ENCODE results near the gene SLC9C1.

SLC9C1 gene

GRCh38 chr3:112095731-112096130 is 198.3 kb downstream of the SLC9C1 start:
- Histone ChIP-seq H3K4me3 (ENCODE audit: low read length) (no peak overlapping the region), H3K27ac (ENCODE audit: low read depth, low read length) (no peak overlapping the region), H3K4me2 (ENCODE audit: low read length) (no peak overlapping the region), H3F3A (ENCODE audit: control insufficient read depth, insufficient read depth) (peaks cover 4% of the 10 kb centered on the region; the same call in 1 of the 2 replicates), H3K9me2 (replicated peaks; ENCODE audit: control insufficient read depth, low read length) (no peaks in the 10 kb centered on the region), H3K36me3 (ENCODE audit: control insufficient read depth, low read length) (peaks cover 17% of the 10 kb centered on the region), H3K9me3 (ENCODE audit: control insufficient read depth, insufficient read depth, low read length) (no peaks in the 10 kb centered on the region), H4K20me1 (ENCODE audit: control insufficient read depth, insufficient read depth, low read depth, low read length) (no peaks in the 10 kb centered on the region), H3K79me2 (ENCODE audit: control insufficient read depth, low read length) (peaks cover 25% of the 10 kb centered on the region), H3K27me3 (ENCODE audit: control insufficient read depth, low read length) (no peaks in the 10 kb centered on the region), H3K4me1 (ENCODE audit: control insufficient read depth, low read length) (peaks cover 29% of the 10 kb centered on the region)
- TF ChIP-seq, protein P1, sequence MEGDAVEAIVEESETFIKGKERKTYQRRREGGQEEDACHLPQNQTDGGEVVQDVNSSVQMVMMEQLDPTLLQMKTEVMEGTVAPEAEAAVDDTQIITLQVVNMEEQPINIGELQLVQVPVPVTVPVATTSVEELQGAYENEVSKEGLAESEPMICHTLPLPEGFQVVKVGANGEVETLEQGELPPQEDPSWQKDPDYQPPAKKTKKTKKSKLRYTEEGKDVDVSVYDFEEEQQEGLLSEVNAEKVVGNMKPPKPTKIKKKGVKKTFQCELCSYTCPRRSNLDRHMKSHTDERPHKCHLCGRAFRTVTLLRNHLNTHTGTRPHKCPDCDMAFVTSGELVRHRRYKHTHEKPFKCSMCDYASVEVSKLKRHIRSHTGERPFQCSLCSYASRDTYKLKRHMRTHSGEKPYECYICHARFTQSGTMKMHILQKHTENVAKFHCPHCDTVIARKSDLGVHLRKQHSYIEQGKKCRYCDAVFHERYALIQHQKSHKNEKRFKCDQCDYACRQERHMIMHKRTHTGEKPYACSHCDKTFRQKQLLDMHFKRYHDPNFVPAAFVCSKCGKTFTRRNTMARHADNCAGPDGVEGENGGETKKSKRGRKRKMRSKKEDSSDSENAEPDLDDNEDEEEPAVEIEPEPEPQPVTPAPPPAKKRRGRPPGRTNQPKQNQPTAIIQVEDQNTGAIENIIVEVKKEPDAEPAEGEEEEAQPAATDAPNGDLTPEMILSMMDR (IDR thresholded peaks at IDR 0.05; ENCODE audit: low read depth, low read length, poor library complexity, severe bottlenecking) = no peak
- no peak for TF ChIP-seq EZH2phosphoT487 (IDR thresholded peaks at IDR 0.05; ENCODE audit: borderline replicate concordance, low read length)

DNA sequence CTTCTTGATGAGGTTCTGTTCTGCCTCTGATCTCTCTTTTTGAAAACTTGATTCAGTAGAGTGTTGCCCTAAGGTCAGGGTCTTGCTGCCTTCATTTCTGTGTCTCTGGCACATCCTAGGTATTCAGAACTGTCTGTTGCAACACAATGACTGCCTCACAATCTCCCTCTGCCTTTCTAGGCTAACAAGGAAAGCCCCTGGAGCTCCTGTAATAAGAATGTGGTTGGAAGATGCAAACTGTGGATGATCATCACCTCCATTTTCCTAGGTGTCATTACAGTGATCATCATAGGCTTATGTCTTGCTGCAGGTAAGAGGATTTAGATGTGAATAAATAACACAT is 200.9 kb downstream of the SLC9C1 start:
- H3K4me3 ChIP-seq (ENCODE audit: low read length) = peak overlapping the region; percentile 60
- peak overlapping the region; percentile 80 for H3K27ac ChIP-seq (ENCODE audit: low read depth, low read length)
- H3K4me1 ChIP-seq (ENCODE audit: control insufficient read depth, low read length) = peaks cover 46% of the 10 kb centered on the region
- peaks cover 17% of the 10 kb centered on the region for H3K36me3 ChIP-seq (ENCODE audit: control insufficient read depth, low read length)
- no peak for TF ChIP-seq EZH2phosphoT487 (IDR thresholded peaks at IDR 0.05; ENCODE audit: borderline replicate concordance, low read length)
- TF ChIP-seq, protein P1 (IDR thresholded peaks at IDR 0.05; ENCODE audit: low read depth, low read length, poor library complexity, severe bottlenecking) = no peak
- peak overlapping the region; percentile 76 for H3K4me2 ChIP-seq (ENCODE audit: low read length)
- H3K79me2 ChIP-seq (ENCODE audit: control insufficient read depth, low read length) = peaks cover 43% of the 10 kb centered on the region
- no peaks in the 10 kb centered on the region for H3K9me3 ChIP-seq (ENCODE audit: control insufficient read depth, insufficient read depth, low read length)
- no peaks in the 10 kb centered on the region for H3K27me3 ChIP-seq (ENCODE audit: control insufficient read depth, low read length)
- H4K20me1 ChIP-seq (ENCODE audit: control insufficient read depth, insufficient read depth, low read depth, low read length) = no peaks in the 10 kb centered on the region
- H3F3A ChIP-seq (ENCODE audit: control insufficient read depth, insufficient read depth) = peaks cover 9% of the 10 kb centered on the region; the same call in 1 of the 2 replicates
- no peaks in the 10 kb centered on the region for H3K9me2 ChIP-seq (replicated peaks; ENCODE audit: control insufficient read depth, low read length)

DNA sequence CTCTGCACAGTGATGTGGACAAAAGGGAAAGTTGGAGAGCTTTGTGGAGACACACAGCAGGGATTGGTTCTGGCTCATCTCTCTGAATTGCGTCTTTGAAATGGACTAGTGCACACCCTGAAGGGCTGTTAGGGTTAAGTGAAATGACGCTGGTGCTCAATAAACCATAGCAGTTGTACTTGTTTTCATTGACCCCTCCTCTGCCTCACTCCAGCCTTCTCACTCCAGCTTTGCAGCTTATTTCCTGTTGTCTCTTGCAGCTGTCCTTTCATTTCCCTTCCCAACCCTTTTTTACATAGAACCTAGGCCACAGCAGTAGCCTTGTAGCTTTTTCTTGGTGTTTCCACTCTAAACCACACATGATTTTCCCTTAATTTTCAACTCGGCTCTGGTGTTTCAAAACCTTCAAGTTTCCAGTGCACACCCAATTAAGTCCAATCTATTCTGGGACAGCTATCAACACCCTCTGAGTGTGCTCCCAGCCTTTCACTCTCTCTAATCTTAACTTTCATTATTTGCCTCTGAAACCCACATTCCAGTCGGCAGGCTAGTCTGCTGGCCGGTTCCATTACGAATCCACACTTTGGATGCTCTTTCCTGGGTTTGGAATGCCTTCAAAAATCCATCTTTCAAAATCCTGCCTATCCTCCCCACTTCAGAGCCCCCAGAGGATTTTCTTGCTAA is 201.4 kb downstream of the SLC9C1 start:
- Histone ChIP-seq H3K4me3 (ENCODE audit: low read length) (peak overlapping the region; percentile 60), H3K27ac (ENCODE audit: low read depth, low read length) (peak overlapping the region; percentile 80), H3K27me3 (ENCODE audit: control insufficient read depth, low read length) (no peaks in the 10 kb centered on the region), H3K36me3 (ENCODE audit: control insufficient read depth, low read length) (peaks cover 17% of the 10 kb centered on the region), H4K20me1 (ENCODE audit: control insufficient read depth, insufficient read depth, low read depth, low read length) (no peaks in the 10 kb centered on the region), H3K9me3 (ENCODE audit: control insufficient read depth, insufficient read depth, low read length) (no peaks in the 10 kb centered on the region), H3K79me2 (ENCODE audit: control insufficient read depth, low read length) (peaks cover 48% of the 10 kb centered on the region), H3K9me2 (replicated peaks; ENCODE audit: control insufficient read depth, low read length) (no peaks in the 10 kb centered on the region), H3K4me1 (ENCODE audit: control insufficient read depth, low read length) (peaks cover 51% of the 10 kb centered on the region), H3K4me2 (ENCODE audit: low read length) (peak overlapping the region; percentile 76), H3F3A (ENCODE audit: control insufficient read depth, insufficient read depth) (peaks cover 9% of the 10 kb centered on the region; the same call in 1 of the 2 replicates)
- TF ChIP-seq EZH2phosphoT487 (IDR thresholded peaks at IDR 0.05; ENCODE audit: borderline replicate concordance, low read length) = no peak
- TF ChIP-seq, protein P1 (IDR thresholded peaks at IDR 0.05; ENCODE audit: low read depth, low read length, poor library complexity, severe bottlenecking) = no peak

Data from DOHH2 (cell line).